HG02884 (cell line): ENCODE measurements around the gene FUT4.
"Not testable (repeated sequence)": the region's sequence is repeated elsewhere in the genome, so short reads cannot be mapped to it uniquely, and the experiment has no call there.

Experiments used
- ATAC-seq: cut with Tn5 transposase; IDR thresholded peaks from one replicate; pipeline ENCODE4 v1.9.1; 2021; ENCODE audit warnings: mild to moderate bottlenecking, moderate library complexity; ENCODE audit not compliant: unreplicated experiment

FUT4 gene

DNA sequence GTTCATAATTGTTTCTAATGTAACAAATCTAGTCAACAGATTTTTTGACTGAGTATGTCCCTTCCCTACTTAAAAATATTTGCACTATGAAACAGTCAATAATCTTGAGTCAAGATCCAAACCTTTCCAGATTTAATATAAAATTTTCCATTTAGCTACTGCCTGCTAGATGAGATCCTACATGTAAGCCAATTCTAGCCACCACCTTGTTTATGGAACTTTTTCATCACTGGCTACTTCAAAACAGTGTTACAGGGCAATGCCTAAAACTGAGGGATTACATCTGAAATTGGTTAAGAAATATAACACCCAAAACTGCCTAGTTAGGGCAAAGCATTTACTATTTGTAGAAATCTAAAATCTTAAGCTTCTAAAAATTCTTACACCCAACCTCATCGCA, 10.5 kb upstream of the FUT4 start:
- ATAC-seq = no peak

DNA sequence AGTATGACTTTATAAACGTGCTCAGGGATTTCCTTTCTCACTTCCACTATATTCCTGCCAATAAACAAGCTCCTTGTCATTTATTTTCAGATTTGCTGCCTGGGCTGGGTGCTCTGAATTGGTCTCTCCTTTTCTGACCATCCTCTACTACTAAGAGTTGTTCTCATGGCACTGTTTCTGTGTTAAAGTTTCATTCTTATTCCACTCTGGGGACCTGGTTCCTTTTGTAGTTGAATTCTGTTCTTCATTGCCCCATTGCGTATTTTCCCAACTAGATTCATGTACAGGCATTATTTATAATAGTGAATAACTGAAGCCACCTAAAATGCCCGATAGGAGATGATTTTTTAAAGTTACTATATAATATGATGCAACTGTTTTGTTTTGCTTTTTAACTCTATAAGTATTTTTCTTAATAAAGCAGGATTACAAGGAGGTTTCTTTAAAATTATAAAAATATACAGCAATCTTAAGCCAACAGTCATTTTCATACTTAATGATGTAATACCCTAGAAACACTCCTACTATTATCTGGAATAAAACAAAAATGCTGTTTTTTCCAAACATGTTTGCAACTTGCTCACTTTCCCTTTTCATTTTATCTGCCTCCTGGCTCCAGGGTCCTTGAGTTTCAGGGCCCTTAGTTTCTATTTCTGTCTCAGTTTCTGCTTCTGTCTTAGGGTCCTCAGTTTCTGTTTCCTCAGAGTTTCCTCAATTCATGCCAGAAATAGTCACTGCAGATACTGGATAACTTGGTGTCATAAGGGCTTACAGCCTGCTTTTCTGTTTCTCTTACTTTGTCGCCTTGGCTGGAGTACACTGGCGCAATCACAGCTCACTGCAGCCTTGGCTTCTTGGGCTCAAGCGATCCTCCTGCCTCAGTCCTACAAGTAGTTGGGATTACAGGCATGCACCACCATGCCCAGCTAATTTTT, 9.8 kb upstream of the FUT4 start:
- no peak for ATAC-seq

DNA sequence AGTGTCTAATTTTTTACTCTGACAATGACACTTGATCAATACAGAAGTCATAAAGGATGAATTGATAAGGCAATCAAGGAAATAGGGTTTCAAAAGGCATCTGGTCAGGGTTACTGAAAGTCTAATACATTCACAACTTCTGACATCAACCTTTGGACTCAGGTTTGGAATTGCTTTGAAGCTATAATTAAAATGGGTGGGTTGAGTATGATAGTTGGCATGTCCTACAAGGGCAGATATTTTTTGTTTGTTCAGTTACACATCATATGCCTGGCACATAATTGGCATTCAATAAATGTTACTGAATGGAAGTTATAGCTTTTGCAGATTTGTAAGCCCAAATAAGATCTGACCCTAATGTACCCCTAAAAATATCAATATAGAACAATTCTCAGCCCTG, 7.3 kb upstream of the FUT4 start:
- ATAC-seq = no peak

DNA sequence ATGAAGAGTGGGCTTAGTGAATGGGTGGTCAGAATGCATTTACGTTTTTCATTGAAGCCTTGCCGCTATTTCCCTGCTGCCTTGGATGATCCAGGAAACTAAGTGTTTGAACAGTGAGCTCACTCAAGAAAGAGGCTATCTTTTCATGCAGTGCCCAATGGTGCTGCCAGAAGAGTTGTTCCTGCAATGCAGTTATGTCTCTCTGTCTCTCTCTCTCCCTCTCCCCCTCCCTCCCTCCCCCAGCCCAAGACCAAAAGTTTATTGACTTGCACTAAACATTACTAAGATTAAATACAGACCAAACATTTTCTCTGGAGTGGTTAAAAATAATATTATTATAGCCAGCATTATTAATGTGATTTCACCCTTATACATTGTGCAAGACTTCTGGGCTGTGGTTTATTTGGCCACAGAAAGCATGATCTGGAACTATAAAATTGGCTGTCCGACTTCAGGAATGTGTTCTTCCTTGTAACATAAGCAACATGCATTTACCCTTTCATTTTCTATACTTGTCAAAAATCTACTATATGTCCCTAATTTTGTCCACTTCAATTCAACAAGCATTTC, 6.6 kb upstream of the FUT4 start:
- ATAC-seq = no peak

DNA sequence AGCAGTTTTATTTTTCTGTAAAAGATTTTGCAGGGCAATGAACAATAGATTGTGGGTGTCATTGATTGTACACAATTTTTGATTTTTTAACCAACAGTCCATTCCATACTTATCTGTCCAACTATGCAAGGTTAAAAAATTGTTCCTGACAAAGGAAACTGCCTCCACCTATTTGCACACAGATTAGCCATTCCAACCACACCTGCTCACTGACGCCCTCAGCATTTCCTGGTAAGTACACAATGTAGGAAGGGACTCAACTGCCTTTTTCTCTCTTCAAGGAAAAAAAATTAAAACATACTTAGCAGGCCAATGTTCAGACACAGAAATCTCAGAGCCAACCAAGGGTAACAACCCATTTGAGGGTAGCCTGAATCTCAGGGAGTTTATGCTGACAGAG, 4.3 kb upstream of the FUT4 start:
- no peak for ATAC-seq

DNA sequence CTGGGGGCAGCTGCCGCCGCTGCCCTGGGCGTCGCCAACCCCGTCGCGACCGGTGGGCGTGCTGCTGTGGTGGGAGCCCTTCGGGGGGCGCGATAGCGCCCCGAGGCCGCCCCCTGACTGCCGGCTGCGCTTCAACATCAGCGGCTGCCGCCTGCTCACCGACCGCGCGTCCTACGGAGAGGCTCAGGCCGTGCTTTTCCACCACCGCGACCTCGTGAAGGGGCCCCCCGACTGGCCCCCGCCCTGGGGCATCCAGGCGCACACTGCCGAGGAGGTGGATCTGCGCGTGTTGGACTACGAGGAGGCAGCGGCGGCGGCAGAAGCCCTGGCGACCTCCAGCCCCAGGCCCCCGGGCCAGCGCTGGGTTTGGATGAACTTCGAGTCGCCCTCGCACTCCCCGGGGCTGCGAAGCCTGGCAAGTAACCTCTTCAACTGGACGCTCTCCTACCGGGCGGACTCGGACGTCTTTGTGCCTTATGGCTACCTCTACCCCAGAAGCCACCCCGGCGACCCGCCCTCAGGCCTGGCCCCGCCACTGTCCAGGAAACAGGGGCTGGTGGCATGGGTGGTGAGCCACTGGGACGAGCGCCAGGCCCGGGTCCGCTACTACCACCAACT, 1.0 kb downstream of the FUT4 start:
- ATAC-seq = no peak

DNA sequence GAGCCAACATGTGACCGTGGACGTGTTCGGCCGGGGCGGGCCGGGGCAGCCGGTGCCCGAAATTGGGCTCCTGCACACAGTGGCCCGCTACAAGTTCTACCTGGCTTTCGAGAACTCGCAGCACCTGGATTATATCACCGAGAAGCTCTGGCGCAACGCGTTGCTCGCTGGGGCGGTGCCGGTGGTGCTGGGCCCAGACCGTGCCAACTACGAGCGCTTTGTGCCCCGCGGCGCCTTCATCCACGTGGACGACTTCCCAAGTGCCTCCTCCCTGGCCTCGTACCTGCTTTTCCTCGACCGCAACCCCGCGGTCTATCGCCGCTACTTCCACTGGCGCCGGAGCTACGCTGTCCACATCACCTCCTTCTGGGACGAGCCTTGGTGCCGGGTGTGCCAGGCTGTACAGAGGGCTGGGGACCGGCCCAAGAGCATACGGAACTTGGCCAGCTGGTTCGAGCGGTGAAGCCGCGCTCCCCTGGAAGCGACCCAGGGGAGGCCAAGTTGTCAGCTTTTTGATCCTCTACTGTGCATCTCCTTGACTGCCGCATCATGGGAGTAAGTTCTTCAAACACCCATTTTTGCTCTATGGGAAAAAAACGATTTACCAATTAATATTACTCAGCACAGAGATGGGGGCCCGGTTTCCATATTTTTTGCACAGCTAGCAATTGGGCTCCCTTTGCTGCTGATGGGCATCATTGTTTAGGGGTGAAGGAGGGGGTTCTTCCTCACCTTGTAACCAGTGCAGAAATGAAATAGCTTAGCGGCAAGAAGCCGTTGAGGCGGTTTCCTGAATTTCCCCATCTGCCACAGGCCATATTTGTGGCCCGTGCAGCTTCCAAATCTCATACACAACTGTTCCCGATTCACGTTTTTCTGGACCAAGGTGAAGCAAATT, 1.8 kb downstream of the FUT4 start:
- ATAC-seq = no peak

DNA sequence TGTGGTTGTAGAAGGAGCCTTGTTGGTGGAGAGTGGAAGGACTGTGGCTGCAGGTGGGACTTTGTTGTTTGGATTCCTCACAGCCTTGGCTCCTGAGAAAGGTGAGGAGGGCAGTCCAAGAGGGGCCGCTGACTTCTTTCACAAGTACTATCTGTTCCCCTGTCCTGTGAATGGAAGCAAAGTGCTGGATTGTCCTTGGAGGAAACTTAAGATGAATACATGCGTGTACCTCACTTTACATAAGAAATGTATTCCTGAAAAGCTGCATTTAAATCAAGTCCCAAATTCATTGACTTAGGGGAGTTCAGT, 2.4 kb downstream of the FUT4 start:
- ATAC-seq = no peak

DNA sequence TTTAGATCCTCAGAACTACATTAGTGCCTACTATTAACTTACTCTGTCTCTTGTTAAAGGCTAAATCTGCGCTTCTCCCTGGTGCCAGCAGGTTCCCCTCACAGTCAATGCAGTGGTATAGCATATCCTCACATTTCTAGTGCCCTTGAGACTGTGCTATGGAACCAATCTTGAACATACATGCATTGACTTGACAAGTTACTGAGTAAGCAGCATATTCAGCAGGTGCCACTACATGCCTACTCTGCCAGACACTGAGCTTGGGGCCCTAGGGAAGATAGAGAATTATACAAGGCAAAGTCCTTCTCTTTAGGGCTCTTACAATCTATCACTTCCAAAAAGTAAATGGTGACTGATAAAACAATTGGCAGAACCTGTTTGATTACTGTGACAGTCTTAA, 3.2 kb downstream of the FUT4 start:
- no peak for ATAC-seq

DNA sequence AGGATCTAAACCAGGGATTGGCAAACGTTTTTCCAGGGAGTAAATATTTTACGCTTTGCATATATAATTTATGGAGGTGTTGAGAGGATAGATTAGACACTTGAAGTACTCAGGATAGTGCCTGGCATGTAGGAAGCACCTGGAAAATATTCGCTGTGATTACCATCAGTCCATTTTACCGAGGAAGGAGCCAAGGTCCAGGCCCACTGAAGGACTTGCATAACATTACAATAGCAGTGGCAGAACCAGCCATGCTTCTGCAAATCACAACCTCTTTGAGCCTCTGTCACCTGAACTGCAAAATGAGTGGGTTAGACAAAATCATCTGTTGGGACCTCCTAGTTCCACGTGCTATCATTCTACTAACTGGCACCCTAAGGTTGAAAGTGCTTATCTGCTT, 5.4 kb downstream of the FUT4 start:
- ATAC-seq = no peak

DNA sequence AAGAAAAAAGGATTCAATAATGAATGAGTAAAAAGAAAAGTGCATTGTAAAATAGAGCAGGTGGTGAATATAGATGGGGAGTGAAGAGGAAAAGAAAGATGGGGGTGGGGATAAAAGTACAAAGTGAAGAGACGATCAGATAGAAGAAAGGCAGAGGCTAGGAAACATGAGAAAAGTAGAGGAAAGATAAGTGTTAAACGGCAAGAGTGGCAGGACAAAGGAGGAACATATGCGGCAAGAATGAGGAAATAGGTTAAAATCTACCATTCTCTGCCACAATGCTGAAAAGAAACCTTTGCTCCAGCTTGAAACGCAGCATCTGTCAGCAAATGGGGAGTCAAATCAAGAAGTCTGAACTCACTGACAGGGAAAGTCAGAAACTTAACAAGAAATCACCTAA, 6.8 kb downstream of the FUT4 start:
- no peak for ATAC-seq

DNA sequence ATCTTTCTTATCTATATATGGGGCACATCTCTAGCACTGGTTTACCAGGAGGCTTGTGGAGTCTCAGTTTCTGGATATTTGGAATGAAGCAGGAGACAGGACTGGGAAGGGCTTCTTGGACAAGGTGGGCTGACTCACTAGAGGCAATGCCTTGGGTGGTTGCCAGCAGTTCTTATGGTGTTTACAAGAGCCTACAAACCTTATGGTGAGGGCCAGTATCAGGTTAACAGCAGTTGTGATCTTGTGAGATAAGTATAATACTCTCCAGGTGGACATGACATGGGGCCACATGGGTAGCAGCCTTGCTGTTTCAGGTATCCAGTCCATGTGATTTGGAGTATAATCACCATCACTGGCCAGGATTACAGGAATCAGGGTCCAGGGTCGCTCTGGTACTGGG, 10.2 kb downstream of the FUT4 start:
- ATAC-seq = no peak

DNA sequence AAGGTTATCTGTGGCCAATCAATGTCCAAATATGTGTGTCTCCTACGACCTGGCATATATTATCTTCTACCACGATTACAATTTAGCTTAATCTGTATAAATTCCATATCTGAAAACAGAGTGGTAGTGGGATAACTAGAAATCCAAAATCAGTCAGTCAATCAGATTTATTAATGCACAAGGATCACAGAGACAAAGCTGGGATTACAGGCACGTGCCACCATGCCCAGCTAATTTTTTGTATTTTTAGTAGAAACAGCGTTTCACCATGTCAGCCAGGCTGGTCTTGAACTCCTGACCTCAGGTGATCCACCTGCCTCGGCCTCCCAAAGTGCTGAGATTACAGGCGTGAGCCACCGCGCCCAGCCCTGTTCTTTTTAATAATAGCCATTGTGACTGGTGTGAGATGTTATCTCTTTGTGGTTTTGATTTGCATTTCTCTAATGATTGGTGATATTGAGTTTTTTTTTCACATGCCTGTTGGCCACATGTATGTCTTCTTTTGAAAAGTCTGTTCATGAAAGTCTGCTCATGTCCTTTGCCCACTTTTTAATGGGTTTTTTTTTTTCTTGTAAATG, 12.1 kb downstream of the FUT4 start:
- ATAC-seq = not testable (repeated sequence)

DNA sequence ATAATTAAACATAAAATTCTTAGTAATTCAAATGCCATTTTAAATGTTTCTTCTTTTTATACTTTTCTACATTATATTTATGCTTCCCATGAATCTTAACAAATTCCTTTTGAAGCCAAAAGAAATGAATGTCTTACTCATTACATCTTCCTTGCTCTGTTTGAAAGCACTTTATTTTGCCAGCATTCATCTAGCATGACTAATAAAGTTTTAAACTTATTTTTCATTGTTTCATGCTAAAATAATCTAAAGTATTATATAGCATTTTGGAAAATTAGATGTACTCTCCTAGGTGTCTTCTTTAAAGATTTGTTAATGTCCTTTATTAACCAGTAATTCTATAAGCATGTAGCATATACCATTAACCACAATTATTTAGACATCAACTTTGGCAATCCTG, 13.7 kb downstream of the FUT4 start:
- no peak for ATAC-seq

DNA sequence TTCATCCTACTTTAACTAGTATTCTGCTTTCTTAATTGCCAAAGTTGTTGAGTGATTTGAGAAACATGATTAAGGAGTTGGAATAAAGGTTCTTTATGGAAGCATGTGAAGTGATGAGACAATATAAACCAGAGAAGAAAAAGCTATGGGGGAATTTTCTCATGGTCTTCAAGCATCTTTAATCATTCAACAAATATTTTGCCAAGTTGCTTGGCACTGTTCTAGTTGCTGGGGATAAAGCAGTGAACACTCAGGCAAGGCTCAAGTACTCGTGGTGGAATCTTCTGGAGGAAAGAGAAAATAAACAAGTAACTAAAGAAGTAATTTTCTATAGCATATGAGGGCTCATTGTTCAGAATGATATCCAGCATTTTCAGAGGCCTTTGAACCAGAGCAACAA, 14.3 kb downstream of the FUT4 start:
- no peak for ATAC-seq

DNA sequence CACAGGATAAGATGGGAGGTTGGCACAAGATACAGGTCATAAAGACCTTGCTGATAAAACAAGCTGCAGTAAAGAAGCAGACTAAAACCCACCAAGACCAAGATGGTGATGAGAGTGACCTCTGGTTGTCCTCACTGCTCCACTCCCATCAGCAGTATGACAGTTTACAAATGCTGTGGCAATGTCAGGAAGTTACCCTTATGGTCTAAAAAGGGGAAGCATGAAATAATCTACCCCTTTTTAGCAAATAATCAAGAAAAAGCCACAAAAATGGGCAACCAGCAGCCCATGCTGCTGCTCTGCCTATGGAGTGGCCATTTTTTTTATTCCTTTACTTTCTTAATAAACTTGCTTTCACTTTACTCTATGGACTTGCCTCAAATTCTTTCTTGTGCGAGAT, 14.7 kb downstream of the FUT4 start:
- ATAC-seq = no peak

DNA sequence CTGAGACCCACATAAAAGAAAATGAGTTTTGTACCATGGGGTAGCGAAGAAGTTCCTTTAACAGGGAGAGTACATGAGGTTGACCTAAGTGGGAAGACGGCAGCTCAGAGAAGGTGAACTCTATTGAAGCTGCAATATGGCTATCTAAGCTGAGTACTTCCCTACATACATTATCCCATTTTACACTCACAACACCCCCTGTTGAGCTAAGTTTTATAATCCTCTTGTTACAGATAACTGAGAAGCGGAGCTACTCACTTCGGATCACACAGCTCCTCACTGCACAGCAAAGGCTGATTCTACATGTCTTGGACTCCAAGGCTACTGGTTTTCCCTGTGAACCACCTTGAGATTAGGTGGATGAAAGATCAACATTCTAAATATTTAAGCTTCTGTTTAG, 15.2 kb downstream of the FUT4 start:
- no peak for ATAC-seq

DNA sequence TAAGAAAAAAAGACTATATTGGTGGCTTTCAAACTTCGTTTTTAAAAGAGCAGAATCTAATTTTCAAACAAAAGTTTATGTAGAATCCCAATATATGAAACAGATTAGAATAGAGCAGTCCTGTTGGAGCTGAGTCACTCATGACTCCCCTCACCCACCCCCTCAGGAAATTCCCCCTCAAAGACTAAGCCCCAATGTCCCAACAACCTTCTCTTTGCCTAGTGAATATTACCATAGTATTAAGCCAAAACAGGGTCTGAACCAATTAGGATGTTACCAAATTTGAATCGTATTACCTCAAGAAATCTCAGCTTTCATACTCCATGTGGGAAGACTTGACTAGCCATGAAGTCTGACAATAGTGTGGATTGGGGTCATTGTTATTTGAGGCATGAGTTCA, 15.6 kb downstream of the FUT4 start:
- no peak for ATAC-seq

DNA sequence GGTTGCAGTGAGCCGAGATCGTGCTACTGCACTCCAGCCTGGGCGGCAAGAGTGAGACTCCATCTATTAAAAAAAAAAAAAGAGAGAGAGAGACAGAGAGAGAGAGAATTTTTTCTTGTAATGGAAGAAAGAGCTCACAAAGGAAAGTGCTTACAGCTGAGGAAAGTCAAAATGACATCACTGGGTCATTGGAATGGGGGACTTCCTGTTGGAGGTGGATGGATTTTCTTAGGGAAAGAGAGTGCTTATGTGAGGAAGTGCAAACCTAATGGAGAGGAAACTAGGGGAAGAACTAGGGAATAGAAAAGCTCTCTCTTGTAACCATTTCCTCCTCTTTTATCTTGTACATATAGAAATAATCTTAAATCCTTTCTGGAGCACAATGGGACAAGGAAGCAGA, 17.1 kb downstream of the FUT4 start:
- no peak for ATAC-seq

DNA sequence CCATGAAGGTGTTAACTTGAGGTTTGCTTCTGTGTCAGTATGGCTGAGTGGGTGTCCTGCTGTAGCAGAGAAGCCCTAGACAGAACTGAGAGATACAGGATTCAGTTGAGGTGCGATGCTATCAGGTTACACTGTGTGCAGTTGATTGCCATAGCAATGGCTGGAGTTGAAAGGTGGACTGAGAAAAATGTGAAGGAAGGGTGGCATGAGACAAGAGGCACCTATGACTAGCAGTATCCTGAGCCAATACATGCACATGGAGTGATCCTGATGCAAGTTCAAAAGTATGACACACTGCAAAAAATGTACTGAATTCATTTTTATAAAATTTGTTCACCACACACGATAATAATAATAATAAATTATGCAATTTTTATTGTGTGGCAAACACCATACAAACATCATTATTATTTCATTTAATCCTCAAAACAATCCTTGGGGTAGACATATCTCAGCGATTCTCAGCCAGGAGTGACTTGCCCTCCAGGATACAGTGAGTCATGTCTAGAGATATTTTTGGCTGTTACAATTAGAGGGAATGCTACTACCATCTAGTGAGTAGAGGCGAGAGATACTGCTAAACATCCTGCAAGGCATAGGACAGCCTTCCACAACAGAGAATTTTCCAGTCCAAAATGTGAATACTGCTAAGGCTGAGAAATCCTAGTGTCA, 19.6 kb downstream of the FUT4 start:
- no peak for ATAC-seq
